ENCODE data around the gene COPG2. TPM values are rescaled to one million over a fixed set of nuclear protein-coding genes. Genes with fewer than 3 reads are reported as not detected.
A peak's percentile ranks its signal among the peaks of the same experiment; 100 is the strongest.

COPG2 gene
- total and polyA plus RNA-seq, 2 of the 8 experiments (the other 6 are each of a cell fraction or from before 2014, with no cell fraction given), result 50.3 to 53.1 TPM

GRCh38 chr7:130486954-130487436 lies 181.6 kb downstream of the COPG2 start:
- peak overlapping the region; percentile 75 for H4K91ac ChIP-seq (replicated peaks; ENCODE audit: insufficient read length, low read length)
- H2BK20ac ChIP-seq (ENCODE audit: low read length), result no peak overlapping the region
- H4K5ac ChIP-seq (ENCODE audit: insufficient read length, low read depth, low read length), result no peak overlapping the region
- H3K27ac ChIP-seq (ENCODE audit: low read depth, low read length), result no peak overlapping the region
- no peak for DNase-seq (ENCODE audit: low read depth in 1 of 2, low spot score in 2 of 2)
- H3K9ac ChIP-seq (replicated peaks in 1 of 4; ENCODE audit: extremely low read depth in 1 of 4, low read depth in 3 of 4, low read length in 3 of 4), result no peak overlapping the region; a peak in 1 of 7 replicates
- H3K79me1 ChIP-seq (ENCODE audit: low read depth, low read length), result peaks cover 4% of the 10 kb centered on the region; the same call in 1 of the 2 replicates
- H3K4ac ChIP-seq (replicated peaks; ENCODE audit: insufficient read length, low read depth, low read length), result no peak overlapping the region
- H3K18ac ChIP-seq (ENCODE audit: extremely low read depth, low read length), result 0 out of 2 replicates have a peak overlapping the region, but pooled peaks have one; percentile 98
- H3K4me1 ChIP-seq (replicated peaks in 1 of 4; ENCODE audit: control insufficient read depth in 3 of 4, insufficient read depth in 4 of 4, low read length in 3 of 4), result peaks cover 0 to 13% (median 5%) of the 10 kb centered on the region in 4 experiments; a peak in 6 of 7 replicates
- ChIA-PET POLR2A (ENCODE audit: partially characterized antibody) (interaction anchor here (0.5 to 2.4 kb wide), 12 partner anchors 9 to 346 kb away, joined by 3 to 12 read pairs (median 4); partner anchors contain the start of genes CEP41 and TMEM209), CTCF (ENCODE audit: partially characterized antibody) (interaction anchor here (0.6 to 4.5 kb wide), 14 partner anchors 11 to 285 kb away, joined by 3 to 19 read pairs (median 3); no protein-coding TSS in a partner anchor)
- H2BK12ac ChIP-seq (ENCODE audit: low read depth, low read length), result no peak overlapping the region
- no peak overlapping the region for H4K8ac ChIP-seq (ENCODE audit: extremely low read depth, insufficient read depth, low read length)
- H3K4me3 ChIP-seq (ENCODE audit: extremely low read depth in 1 of 4, insufficient read depth in 2 of 4, low read depth in 3 of 4, low read length in 4 of 4), result peak overlapping the region; percentile 58 to 85 (median 74)
- H3K23me2 ChIP-seq (ENCODE audit: low read depth, low read length), result peaks cover 13% of the 10 kb centered on the region
- WGBS, 2 experiments (ENCODE audit: extremely low coverage in 1 of 2, insufficient coverage in 1 of 2, insufficient read length in 1 of 2, insufficient replicate concordance in 2 of 2, low coverage in 1 of 2, low lambda C conversion rate in 2 of 2, missing lambda C conversion rate in 1 of 2), result 8% methylated on average over 5 of the region's 6 CpGs; no CpG with 5 or more reads in 1 of the 2 experiments
- FAIRE-seq, result no peak
- TF ChIP-seq SAP30 (IDR thresholded peaks at IDR 0.05; ENCODE audit: insufficient read depth, insufficient replicate concordance, low read length) (no peak), FOSL1 (IDR thresholded peaks at IDR 0.05; ENCODE audit: insufficient read depth, low read depth, low read length) (no peak), CHD1 (IDR thresholded peaks at IDR 0.05; ENCODE audit: low read depth, low read length) (no peak), TAF7 (optimal IDR thresholded peaks at IDR 0.05; ENCODE audit: borderline replicate concordance, low read depth, low read length) (no peak), RFX5 (IDR thresholded peaks at IDR 0.05; ENCODE audit: borderline replicate concordance, low read depth, low read length) (no peak), NANOG (IDR thresholded peaks at IDR 0.05; ENCODE audit: insufficient read depth, low read depth, low read length, poor library complexity, severe bottlenecking) (no peak), EP300 (IDR thresholded peaks at IDR 0.05; ENCODE audit: borderline replicate concordance in 1 of 2, low read depth in 2 of 2, low read length in 2 of 2) (no peak), TCF12 (IDR thresholded peaks at IDR 0.05; ENCODE audit: low read depth, low read length) (no peak)
- peaks cover 0 to 45% of the 10 kb centered on the region in 2 experiments; a peak in 2 of 4 replicates for H3K79me2 ChIP-seq (ENCODE audit: control insufficient read depth in 1 of 2, insufficient read depth in 2 of 2, low read length in 2 of 2)
- H2BK5ac ChIP-seq (ENCODE audit: low read depth, low read length), result no peak overlapping the region
- H3K4me2 ChIP-seq (ENCODE audit: insufficient read depth in 1 of 2, low read depth in 2 of 2, low read length in 2 of 2), result peak overlapping the region; percentile 87 to 90
- H3K56ac ChIP-seq (replicated peaks; ENCODE audit: insufficient read length, low read depth, low read length), result no peak overlapping the region
- peaks cover 0 to 11% (median under 1%) of the 10 kb centered on the region in 4 experiments; a peak in 2 of 8 replicates for H3K36me3 ChIP-seq (ENCODE audit: control insufficient read depth in 2 of 4, insufficient read depth in 4 of 4, low read length in 3 of 4)
- H3K23ac ChIP-seq (ENCODE audit: insufficient read length), result no peak overlapping the region
- H3K14ac ChIP-seq (ENCODE audit: insufficient read length), result no peak overlapping the region
- H3K9me3 ChIP-seq (ENCODE audit: insufficient read depth in 2 of 2, low read depth in 1 of 2, low read length in 1 of 2), result peaks cover 0 to 10% of the 10 kb centered on the region in 2 experiments; a peak in 2 of 4 replicates
- no peak overlapping the region for H2BK120ac ChIP-seq (replicated peaks; ENCODE audit: low read depth, low read length)
- peaks cover 0 to 4% (median 0%) of the 10 kb centered on the region in 4 experiments; a peak in 2 of 7 replicates for H3K27me3 ChIP-seq (replicated peaks in 1 of 4; ENCODE audit: control insufficient read depth in 3 of 4, extremely low read depth in 1 of 4, insufficient read depth in 3 of 4, low read length in 3 of 4)
- no peak overlapping the region for H2AFZ ChIP-seq (ENCODE audit: low read length)
- H2AK5ac ChIP-seq (ENCODE audit: low read depth, low read length), result no peak overlapping the region
- no peaks in the 10 kb centered on the region for H4K20me1 ChIP-seq (replicated peaks in 1 of 2; ENCODE audit: control insufficient read depth in 1 of 2, insufficient read depth in 2 of 2, low read length in 2 of 2)
- H2BK15ac ChIP-seq (ENCODE audit: low read length), result 0 out of 2 replicates have a peak overlapping the region, but pooled peaks have one; percentile 75

All from H1 (cell line).